Suprapubic skin (tissue), 3 donors: Measurements from ENCODE around the gene GJB3.

ENCODE experiments used
- CTCF ChIP-seq, 2 donors: fragments of 200-600 bp in 1 of 2; fragments of 450-650 bp in 1 of 2; sonication (generic) in 1 of 2; IDR thresholded peaks; one replicate each; pipeline ENCODE4 v1.5.1; 2016 to 2019; ENCODE audit warnings: antibody characterized with exemption in 2 of 2, mild to moderate bottlenecking in 1 of 2, moderate library complexity in 1 of 2
- POLR2AphosphoS5 ChIP-seq, 3 donors: sonication (generic); formaldehyde crosslinking; IDR thresholded peaks; one replicate each; pipeline ENCODE4 v1.6.1; 2017; ENCODE audit warnings: antibody characterized with exemption in 3 of 3

- TF ChIP-seq CTCF (IDR thresholded peaks at IDR 0.05) (no peak), POLR2AphosphoS5 (IDR thresholded peaks at IDR 0.05) (no peak)
Observed at GRCh38 chr1:34816778-34817177, 35.8 kb downstream of the GJB3 start.
